ENCODE results near the gene SLIT3. TPM values are rescaled to one million over a fixed set of nuclear protein-coding genes. Genes with fewer than 3 reads are reported as not detected.

The SLIT3 gene
- total RNA-seq, 1 donor from 2014 or later, result 0.75 TPM

DNA sequence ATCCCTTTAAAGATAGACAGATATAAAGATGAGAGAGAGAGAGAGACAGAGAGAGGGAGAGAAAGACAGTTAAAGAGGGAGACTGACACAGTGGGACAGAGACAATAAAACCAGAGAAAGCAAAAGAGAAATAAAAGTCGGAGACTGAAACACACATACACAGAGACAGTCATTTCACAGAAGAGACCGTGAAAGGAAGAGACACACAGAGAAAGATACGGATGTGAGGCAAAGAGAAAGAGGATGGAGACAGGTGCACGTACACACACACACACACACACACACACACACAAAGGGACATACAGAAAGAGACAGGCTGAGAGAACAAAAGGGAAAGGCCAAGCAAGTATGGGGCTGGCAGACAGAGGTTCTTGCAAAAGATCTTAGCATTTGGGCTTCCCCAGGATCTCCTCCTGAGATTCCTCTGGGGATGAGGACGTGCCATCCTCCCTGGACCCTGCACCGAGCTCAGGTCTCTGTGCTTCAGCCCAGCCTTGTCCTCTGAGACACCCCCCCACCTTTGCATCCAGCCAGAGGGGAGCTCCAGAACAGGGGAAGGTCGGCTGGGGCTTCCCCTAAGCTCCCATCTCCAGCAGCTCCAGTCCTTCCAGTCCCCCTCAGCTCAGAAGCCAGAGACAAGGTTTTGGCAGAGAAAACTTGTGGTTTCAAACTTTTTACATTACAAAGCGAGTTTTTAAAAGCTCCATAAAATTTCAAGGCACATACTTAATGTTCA lies 403.4 kb downstream of the SLIT3 start:
- Mint-ChIP-seq H3K27ac (no peak overlapping the region), H3K9me3 (no peaks in the 10 kb centered on the region), H3K4me1 (peaks cover 1% of the 10 kb centered on the region), H3K27me3 (peaks cover 10% of the 10 kb centered on the region), H3K4me3 (no peak overlapping the region), H3K36me3 (ENCODE audit: low read depth) (no peaks in the 10 kb centered on the region)
- no peak for DNase-seq
- intact Hi-C loops (cut with micrococcal nuclease), result no loop called here

DNA sequence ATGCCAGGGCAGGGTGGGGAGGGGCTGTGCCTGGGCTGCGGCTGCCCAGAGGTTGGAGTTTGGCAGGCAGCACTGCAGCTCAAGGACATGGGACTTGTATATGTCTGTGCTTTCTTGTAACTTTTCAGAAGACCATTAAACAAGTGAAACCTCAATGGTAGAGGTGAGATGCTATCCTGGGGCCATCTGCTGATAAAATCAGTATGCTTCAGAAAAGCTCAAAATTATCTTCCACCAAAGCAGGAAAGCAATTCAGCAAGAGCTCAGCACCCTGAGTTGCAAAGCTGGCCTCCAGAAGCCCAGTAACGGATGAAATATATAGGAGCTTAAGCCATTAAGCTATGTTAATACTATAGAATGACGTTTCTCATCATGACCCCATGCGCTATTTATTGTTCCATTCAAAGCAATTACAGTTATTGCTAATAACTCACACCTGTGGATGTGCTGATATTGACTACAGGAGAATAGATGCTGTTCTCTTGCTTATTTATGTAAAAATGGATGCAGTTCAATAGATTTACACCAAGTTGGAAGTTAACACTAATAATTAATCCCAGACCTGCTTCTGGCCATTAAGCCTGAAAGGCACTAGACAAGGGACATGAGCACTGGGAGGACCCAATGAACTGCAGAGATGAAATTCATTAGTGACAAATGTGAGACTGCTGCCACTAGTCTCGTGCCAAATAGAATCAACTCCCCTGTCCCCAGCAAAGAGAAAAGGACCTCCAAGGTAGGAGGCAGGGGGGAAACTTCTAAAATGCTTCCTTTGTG lies 405.5 kb downstream of the SLIT3 start:
- DNase-seq, result no peak
- peaks cover 13% of the 10 kb centered on the region for H3K27me3 Mint-ChIP-seq
- no peaks in the 10 kb centered on the region for H3K9me3 Mint-ChIP-seq
- intact Hi-C loops (cut with micrococcal nuclease), result no loop called here
- peaks cover 1% of the 10 kb centered on the region for H3K4me1 Mint-ChIP-seq
- no peak overlapping the region for H3K4me3 Mint-ChIP-seq
- no peaks in the 10 kb centered on the region for H3K36me3 Mint-ChIP-seq (ENCODE audit: low read depth)
- no peak overlapping the region for H3K27ac Mint-ChIP-seq

GRCh38 chr5:168893283-168893682 lies 407.7 kb downstream of the SLIT3 start:
- no peaks in the 10 kb centered on the region for H3K9me3 Mint-ChIP-seq
- H3K27me3 Mint-ChIP-seq, result peaks cover 13% of the 10 kb centered on the region
- no peak for DNase-seq
- H3K36me3 Mint-ChIP-seq (ENCODE audit: low read depth), result no peaks in the 10 kb centered on the region
- H3K27ac Mint-ChIP-seq, result no peak overlapping the region
- intact Hi-C loops (cut with micrococcal nuclease), result no loop called here
- H3K4me1 Mint-ChIP-seq, result no peaks in the 10 kb centered on the region
- no peak overlapping the region for H3K4me3 Mint-ChIP-seq

DNA sequence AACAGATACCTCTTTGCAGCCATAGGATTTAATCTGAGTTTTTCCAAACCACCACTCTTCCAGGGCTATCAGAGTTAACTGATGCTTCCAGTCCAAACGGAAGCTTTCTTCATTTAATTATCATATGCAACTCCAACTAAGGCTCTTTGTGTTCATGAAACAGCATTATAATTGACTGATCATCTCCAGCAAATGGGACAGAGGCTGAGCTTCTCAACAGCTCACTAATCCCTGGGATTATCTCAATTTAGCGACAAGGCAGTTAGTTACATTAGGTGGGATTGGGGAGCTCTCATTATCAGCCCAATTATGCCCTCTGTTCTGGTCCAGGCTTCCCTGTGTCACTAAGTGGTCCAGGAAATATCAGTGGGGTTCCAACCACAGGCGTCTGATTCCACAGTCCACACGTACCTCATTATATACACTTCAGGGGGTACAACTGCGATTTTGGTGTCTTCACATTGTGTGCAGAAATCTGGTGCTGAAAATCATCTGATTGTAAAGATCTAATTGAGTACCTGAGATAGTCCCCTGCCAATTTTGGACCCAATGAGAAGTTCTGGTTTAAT lies 408.2 kb downstream of the SLIT3 start:
- no peaks in the 10 kb centered on the region for H3K9me3 Mint-ChIP-seq
- H3K27me3 Mint-ChIP-seq, result peaks cover 13% of the 10 kb centered on the region
- no peak overlapping the region for H3K4me3 Mint-ChIP-seq
- intact Hi-C loops (cut with micrococcal nuclease), result no loop called here
- H3K4me1 Mint-ChIP-seq, result no peaks in the 10 kb centered on the region
- DNase-seq, result no peak
- H3K27ac Mint-ChIP-seq, result no peak overlapping the region
- no peaks in the 10 kb centered on the region for H3K36me3 Mint-ChIP-seq (ENCODE audit: low read depth)

DNA sequence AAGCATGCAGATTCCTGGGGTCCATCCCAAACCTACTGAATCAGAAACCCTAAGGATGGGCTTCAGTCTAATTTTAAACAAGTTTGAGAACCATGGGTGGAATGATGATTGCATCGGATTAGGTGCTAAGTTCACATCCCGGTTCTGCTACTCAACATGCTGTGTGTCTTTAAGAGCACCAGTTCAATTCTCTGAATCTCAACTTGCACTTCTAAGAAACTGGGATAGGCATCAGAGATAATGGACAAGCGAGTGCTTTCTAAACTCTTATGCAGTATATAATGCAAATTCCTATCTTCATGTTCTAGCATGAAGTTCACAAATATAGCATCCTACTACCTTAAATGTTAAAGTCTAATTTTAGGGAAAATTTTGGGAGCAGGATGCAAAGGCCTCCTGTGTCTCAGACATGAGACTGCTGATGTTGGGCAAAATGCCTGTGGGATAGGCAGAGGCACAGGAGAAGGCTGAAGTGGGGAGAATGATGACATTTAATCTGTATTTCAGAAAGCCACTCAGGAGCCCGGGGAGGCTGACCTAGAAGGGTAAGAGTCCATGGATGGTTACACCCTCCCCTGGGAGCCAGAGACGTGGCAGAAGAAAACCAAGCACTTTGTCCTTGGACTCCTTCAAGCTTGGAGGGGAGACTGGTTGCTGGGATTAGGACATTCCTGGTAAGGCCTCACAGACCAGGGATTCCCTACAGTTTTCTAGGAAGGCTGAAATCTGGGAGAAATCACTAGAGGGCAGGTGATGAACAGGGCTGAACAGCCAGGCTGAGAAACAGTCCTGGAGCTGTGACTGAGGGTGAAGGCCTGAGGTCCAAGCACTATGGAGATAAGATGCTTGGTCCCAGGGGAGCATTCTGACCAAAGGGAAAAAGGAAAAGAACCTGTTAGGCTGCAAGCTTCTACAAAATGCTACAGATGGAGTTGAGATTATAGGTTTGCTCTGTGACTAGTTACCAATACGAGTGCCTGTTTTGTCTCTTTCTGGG lies 409.8 kb downstream of the SLIT3 start:
- H3K36me3 Mint-ChIP-seq (ENCODE audit: low read depth), result no peaks in the 10 kb centered on the region
- no peak for DNase-seq

GRCh38 chr5:168889039-168889438 lies 411.9 kb downstream of the SLIT3 start:
- DNase-seq, result no peak
- Mint-ChIP-seq H3K9me3 (no peaks in the 10 kb centered on the region), H3K27ac (no peak overlapping the region), H3K4me3 (no peak overlapping the region), H3K4me1 (no peaks in the 10 kb centered on the region), H3K27me3 (peaks cover 5% of the 10 kb centered on the region), H3K36me3 (ENCODE audit: low read depth) (no peaks in the 10 kb centered on the region)
- intact Hi-C loops (cut with micrococcal nuclease), result no loop called here

More for the DNA sequence above, 409.8 kb downstream of the SLIT3 start:
- intact Hi-C loops (cut with micrococcal nuclease), result no loop called here
- Mint-ChIP-seq H3K9me3 (no peaks in the 10 kb centered on the region), H3K4me1 (no peaks in the 10 kb centered on the region), H3K27ac (no peak overlapping the region), H3K27me3 (peaks cover 10% of the 10 kb centered on the region), H3K4me3 (no peak overlapping the region)

DNA sequence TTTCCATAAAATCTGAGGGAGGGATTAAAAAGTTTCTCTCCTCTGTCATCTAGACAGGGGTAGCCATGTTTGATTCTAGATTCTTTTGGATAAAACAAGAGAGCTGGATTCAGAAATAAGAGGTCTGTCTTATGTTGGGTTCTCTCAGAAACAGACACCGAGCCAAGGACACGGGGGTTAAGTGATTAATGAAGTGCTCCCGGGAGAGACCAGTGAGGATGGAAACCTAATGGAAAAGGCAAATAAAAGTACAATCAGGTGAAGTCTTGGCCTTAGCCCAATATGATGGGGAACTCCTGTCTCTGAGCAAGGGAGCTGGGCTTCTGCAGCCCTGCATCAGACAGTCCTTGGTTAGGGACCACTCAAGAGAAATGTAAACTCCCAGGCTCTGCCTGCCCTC lies 413.0 kb downstream of the SLIT3 start:
- H3K27ac Mint-ChIP-seq, result no peak overlapping the region
- intact Hi-C loops (cut with micrococcal nuclease), result no loop called here
- DNase-seq, result no peak
- no peaks in the 10 kb centered on the region for H3K9me3 Mint-ChIP-seq
- no peak overlapping the region for H3K4me3 Mint-ChIP-seq
- H3K36me3 Mint-ChIP-seq (ENCODE audit: low read depth), result no peaks in the 10 kb centered on the region
- no peaks in the 10 kb centered on the region for H3K4me1 Mint-ChIP-seq
- peaks cover 5% of the 10 kb centered on the region for H3K27me3 Mint-ChIP-seq

DNA sequence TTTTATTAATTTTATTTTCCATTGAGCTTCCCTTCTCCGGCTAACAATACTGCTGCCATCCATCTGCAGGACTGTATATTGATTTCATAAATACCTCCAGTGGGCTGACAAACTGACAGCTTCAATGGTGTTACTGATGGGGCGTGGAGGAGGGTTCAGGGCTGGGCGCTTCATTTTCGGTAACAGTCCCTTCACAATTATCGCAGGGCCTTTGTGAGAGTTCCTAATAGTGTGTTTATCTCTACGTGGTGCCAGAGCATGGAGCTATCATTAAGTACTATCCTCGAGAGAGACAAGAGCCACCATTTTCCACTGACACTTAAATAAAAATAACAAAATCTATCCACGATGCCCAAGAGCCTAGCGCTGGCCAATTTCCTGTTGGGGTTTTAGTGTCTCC lies 414.8 kb downstream of the SLIT3 start:
- no peak overlapping the region for H3K4me3 Mint-ChIP-seq
- no peaks in the 10 kb centered on the region for H3K9me3 Mint-ChIP-seq
- H3K36me3 Mint-ChIP-seq (ENCODE audit: low read depth), result no peaks in the 10 kb centered on the region
- H3K27ac Mint-ChIP-seq, result no peak overlapping the region
- H3K27me3 Mint-ChIP-seq, result no peaks in the 10 kb centered on the region
- no peak for DNase-seq
- H3K4me1 Mint-ChIP-seq, result no peaks in the 10 kb centered on the region
- intact Hi-C loops (cut with micrococcal nuclease), result no loop called here

DNA sequence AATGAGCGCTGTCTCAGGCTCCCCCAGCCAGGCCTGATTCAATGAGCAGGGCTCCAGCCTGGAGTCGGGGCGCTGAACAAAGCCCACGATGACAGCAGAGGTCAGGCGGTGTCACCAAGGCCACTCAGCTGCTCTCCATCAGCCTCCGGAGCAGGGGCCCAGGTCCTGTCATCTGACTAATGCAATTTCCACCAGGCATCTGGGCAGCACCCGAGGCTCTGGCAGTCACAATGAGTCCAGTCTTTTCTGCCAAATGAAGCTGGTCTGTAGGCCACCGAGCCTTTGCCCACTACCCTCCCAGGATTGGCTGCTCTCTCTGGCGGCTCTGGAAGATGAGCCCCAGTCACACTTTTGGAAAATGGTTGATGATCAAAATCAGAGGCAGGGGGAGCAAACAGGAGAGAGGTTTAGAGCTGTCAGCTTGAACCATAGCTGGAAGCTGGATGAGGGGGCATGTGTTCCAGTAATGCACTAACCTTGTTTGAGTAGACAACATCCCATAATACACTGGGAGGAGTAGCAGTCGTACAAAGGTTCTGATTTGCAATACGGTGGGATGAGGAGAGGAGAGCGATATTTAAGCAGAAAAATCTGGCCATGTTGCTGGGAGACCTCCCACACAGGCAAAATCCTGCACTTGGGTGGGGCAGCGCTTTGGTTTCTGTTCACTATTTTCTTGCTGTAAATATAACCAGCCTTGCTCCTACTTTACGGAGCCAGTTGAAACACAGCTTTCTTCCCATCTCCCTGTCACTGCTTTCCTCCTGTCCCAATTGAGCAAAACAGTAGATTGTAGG lies 415.4 kb downstream of the SLIT3 start:
- Mint-ChIP-seq H3K36me3 (ENCODE audit: low read depth) (no peaks in the 10 kb centered on the region), H3K4me3 (no peak overlapping the region), H3K27me3 (no peaks in the 10 kb centered on the region), H3K27ac (no peak overlapping the region), H3K4me1 (no peaks in the 10 kb centered on the region), H3K9me3 (no peaks in the 10 kb centered on the region)
- DNase-seq, result no peak
- intact Hi-C loops (cut with micrococcal nuclease), result no loop called here

DNA sequence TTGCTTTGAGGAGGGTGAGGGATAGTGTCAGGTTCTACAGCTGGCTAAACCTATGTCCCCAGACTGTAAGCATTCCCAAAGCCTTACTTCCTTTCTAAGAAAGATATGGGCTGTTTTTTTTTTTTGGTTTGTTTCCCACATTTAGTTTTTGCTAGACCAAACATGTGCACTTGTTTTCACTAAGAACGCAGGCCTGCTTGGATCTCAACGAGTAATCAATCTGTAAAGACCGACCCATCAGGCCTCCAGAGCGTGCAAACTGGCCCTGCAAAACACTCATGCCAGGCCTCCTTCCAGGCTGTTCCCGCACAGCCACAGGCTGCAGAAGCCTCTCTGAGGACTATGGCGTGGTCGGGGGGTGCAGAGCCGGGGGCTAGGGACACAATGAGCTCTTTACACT lies 416.9 kb downstream of the SLIT3 start:
- no peak for DNase-seq
- Mint-ChIP-seq H3K27ac (no peak overlapping the region), H3K4me1 (no peaks in the 10 kb centered on the region), H3K36me3 (ENCODE audit: low read depth) (no peaks in the 10 kb centered on the region), H3K27me3 (no peaks in the 10 kb centered on the region), H3K4me3 (no peak overlapping the region), H3K9me3 (no peaks in the 10 kb centered on the region)
- intact Hi-C loops (cut with micrococcal nuclease), result no loop called here

DNA sequence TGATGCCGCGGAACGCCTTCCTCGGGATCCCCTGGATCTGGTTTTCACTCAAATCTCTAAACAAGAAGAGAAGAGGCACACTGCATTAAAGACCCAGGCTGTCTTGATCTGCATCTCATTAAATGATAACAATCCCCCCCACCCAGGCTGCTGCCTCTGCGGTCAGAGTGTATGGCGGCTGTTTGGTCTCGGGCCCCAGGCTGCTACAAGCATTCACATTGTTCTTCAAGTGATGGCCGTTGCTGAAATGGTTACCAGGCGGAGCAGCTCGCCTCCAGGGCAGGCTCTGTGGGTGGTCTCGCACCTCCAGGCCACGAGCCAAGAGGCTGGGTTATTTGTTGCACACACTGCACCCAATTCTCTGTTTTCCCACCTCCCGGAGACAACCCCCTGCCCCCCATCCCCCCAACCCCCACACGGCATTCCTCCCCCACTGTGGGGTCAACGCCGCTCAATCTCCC lies 417.6 kb downstream of the SLIT3 start:
- no peak overlapping the region for H3K4me3 Mint-ChIP-seq
- intact Hi-C loops (cut with micrococcal nuclease), result no loop called here

GRCh38 chr5:168882283-168882682 lies 418.7 kb downstream of the SLIT3 start:
- Mint-ChIP-seq H3K27me3 (peaks cover 2% of the 10 kb centered on the region), H3K4me1 (no peaks in the 10 kb centered on the region), H3K27ac (no peak overlapping the region), H3K4me3 (no peak overlapping the region), H3K36me3 (ENCODE audit: low read depth) (no peaks in the 10 kb centered on the region), H3K9me3 (no peaks in the 10 kb centered on the region)
- intact Hi-C loops (cut with micrococcal nuclease), result no loop called here
- DNase-seq, result no peak

More for the DNA sequence above, 417.6 kb downstream of the SLIT3 start:
- no peak for DNase-seq
- Mint-ChIP-seq H3K27ac (no peak overlapping the region), H3K9me3 (no peaks in the 10 kb centered on the region), H3K27me3 (no peaks in the 10 kb centered on the region), H3K4me1 (no peaks in the 10 kb centered on the region), H3K36me3 (ENCODE audit: low read depth) (no peaks in the 10 kb centered on the region)

Measured in activated CD4-positive, alpha-beta T cell treated with anti-CD3 and anti-CD28 coated beads, Interleukin-2, amount 10 ng/mL, durations not matched to agents 24 days and 14 days (primary cell).